Stomach (tissue), 4 donors: Measurements from ENCODE around the gene FRMD1.

ENCODE experiments used
- CTCF ChIP-seq, 7 experiments: fragments of 450-650 bp in 4 of 7; fragments of 200-600 bp in 3 of 7; sonication (generic) in 3 of 7; IDR thresholded peaks; one replicate each; pipeline ENCODE4 v1.5.1; 2016 to 2019; ENCODE audit warnings: antibody characterized with exemption in 7 of 7, control low read depth in 2 of 7, mild to moderate bottlenecking in 1 of 7
- EP300 ChIP-seq: sonication (generic); formaldehyde crosslinking; IDR thresholded peaks from one replicate; pipeline ENCODE4 v1.6.1; 2017; ENCODE audit warnings: antibody characterized with exemption
- POLR2A ChIP-seq, 4 donors: fragments of 450-650 bp; IDR thresholded peaks; one replicate each; pipeline ENCODE4 v1.6.1; 2016; ENCODE audit warnings: antibody characterized with exemption in 4 of 4, control low read depth in 2 of 4, mild to moderate bottlenecking in 1 of 4, moderate library complexity in 1 of 4

- TF ChIP-seq CTCF (IDR thresholded peaks at IDR 0.05) (no peak), POLR2A (IDR thresholded peaks at IDR 0.05) (no peak), EP300 (no peak)
These were observed 35.7 kb downstream of the FRMD1 start for GRCh38 chr6:168043193-168043847.
